ENCODE results near the gene FAM221A. TPM values are rescaled to one million over a fixed set of nuclear protein-coding genes. Genes with fewer than 3 reads are reported as not detected.
"Not testable (repeated sequence)": the region's sequence is repeated elsewhere in the genome, so short reads cannot be mapped to it uniquely, and the experiment has no call there.

The FAM221A gene
- total RNA-seq, 2 experiments from 2014 or later, result 7.3 to 9.2 TPM

- H3K9me2 ChIP-seq (ENCODE audit: insufficient read depth, low read length), result no peaks in the 10 kb centered on the region
- no peaks in the 10 kb centered on the region for H3K79me2 ChIP-seq (ENCODE audit: insufficient read depth, low read depth, low read length)
- no TSS peak for BruUV-seq (replicated peaks)
- ChIA-PET CTCF (ENCODE audit: unreplicated experiment) (no interaction called here), POLR2A (interaction anchor here (0.6 to 0.8 kb wide), 2 partner anchors 14 to 379 kb away, joined by 3 read pairs; no protein-coding TSS in a partner anchor)
- TF ChIP-seq CTCF (conservative IDR thresholded peaks at IDR 0.05; ENCODE audit: low read length), result no peak
- TF ChIP-seq EZH2phosphoT487 (IDR thresholded peaks at IDR 0.05; ENCODE audit: borderline replicate concordance, low read depth, low read length), result no peak
- H4K20me1 ChIP-seq (ENCODE audit: insufficient read depth, low read length), result no peaks in the 10 kb centered on the region
- H3K9me3 ChIP-seq (ENCODE audit: low read length), result no peaks in the 10 kb centered on the region
- H3K4me3 ChIP-seq (ENCODE audit: low read depth, low read length, poor library complexity, severe bottlenecking), result no peak overlapping the region
- H3K4me2 ChIP-seq (ENCODE audit: low read length), result no peak overlapping the region
- H3K27ac ChIP-seq (ENCODE audit: low read depth, low read length, poor library complexity, severe bottlenecking), result no peak overlapping the region
- no peak overlapping the region for H2AFZ ChIP-seq (ENCODE audit: low read length)
- DNase-seq (ENCODE audit: low spot score), result no peak
- intact Hi-C loops (cut with micrococcal nuclease; ENCODE audit: unreplicated experiment), result no loop called here
- H3K4me1 ChIP-seq (ENCODE audit: insufficient read depth, low read length, poor library complexity, severe bottlenecking), result no peaks in the 10 kb centered on the region
- no peaks in the 10 kb centered on the region for H3K36me3 ChIP-seq (ENCODE audit: insufficient read depth, low read length)
These were observed 8.0 kb upstream of the FAM221A start for GRCh38 chr7:23672033-23672432.

GRCh38 chr7:23680414-23681405, 711 bp downstream of the FAM221A start:
- no peaks in the 10 kb centered on the region for H4K20me1 ChIP-seq (ENCODE audit: insufficient read depth, low read length)
- TSS peak; percentile 90 for BruUV-seq (replicated peaks)
- no peaks in the 10 kb centered on the region for H3K9me3 ChIP-seq (ENCODE audit: low read length)
- H3K9me2 ChIP-seq (ENCODE audit: insufficient read depth, low read length), result no peaks in the 10 kb centered on the region
- POLR2A ChIA-PET, result interaction anchor here (0.6 to 1.7 kb wide), 4 partner anchors 8 to 76 kb away, joined by 3 to 6 read pairs (median 4); no protein-coding TSS in a partner anchor
- H3K4me2 ChIP-seq (ENCODE audit: low read length), result peak overlapping the region; percentile 75
- peaks cover 7% of the 10 kb centered on the region for H3K4me1 ChIP-seq (ENCODE audit: insufficient read depth, low read length, poor library complexity, severe bottlenecking)
- CTCF ChIA-PET (ENCODE audit: unreplicated experiment), result no interaction called here
- peak overlapping the region; percentile 68 for H2AFZ ChIP-seq (ENCODE audit: low read length)
- peak overlapping the region; percentile 27 for H3K27ac ChIP-seq (ENCODE audit: low read depth, low read length, poor library complexity, severe bottlenecking)
- no peaks in the 10 kb centered on the region for H3K36me3 ChIP-seq (ENCODE audit: insufficient read depth, low read length)
- H3K79me2 ChIP-seq (ENCODE audit: insufficient read depth, low read depth, low read length), result no peaks in the 10 kb centered on the region
- intact Hi-C loops (cut with micrococcal nuclease; ENCODE audit: unreplicated experiment), result no loop called here
- TF ChIP-seq EZH2phosphoT487 (IDR thresholded peaks at IDR 0.05; ENCODE audit: borderline replicate concordance, low read depth, low read length) (no peak), CTCF (conservative IDR thresholded peaks at IDR 0.05; ENCODE audit: low read length) (no peak)
- peak overlapping the region; percentile 70 for H3K4me3 ChIP-seq (ENCODE audit: low read depth, low read length, poor library complexity, severe bottlenecking)
- peak; percentile 27 for DNase-seq (ENCODE audit: low spot score)

DNA sequence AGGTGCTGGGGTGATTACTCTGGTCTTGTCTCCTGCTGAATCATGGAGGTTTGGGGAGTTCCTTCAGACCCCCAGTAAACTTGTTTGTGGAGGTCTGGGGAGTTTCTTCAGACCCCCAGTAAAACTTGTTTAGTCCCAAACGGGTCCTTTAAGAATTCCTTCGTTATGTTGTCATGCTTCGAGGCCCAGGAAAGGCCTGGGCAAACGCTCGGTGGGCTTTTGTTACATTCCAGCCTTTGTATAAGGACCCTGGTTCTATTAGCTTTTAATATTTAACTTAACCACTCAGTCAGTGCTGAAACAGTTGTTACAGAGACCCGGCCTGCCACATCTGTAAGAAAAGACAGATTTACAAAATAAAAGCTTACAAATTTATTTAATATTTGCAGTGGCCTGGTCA, 4.0 kb downstream of the FAM221A start:
- DNase-seq (ENCODE audit: low spot score); H3K27ac ChIP-seq (ENCODE audit: low read depth, low read length, poor library complexity, severe bottlenecking); H4K20me1 ChIP-seq (ENCODE audit: insufficient read depth, low read length); H2AFZ ChIP-seq (ENCODE audit: low read length); H3K4me1 ChIP-seq (ENCODE audit: insufficient read depth, low read length, poor library complexity, severe bottlenecking); POLR2A ChIA-PET; BruUV-seq (replicated peaks); H3K9me2 ChIP-seq (ENCODE audit: insufficient read depth, low read length); CTCF ChIA-PET (ENCODE audit: unreplicated experiment); H3K4me2 ChIP-seq (ENCODE audit: low read length); H3K36me3 ChIP-seq (ENCODE audit: insufficient read depth, low read length); H3K4me3 ChIP-seq (ENCODE audit: low read depth, low read length, poor library complexity, severe bottlenecking); H3K9me3 ChIP-seq (ENCODE audit: low read length); H3K79me2 ChIP-seq (ENCODE audit: insufficient read depth, low read depth, low read length); intact Hi-C loops (cut with micrococcal nuclease; ENCODE audit: unreplicated experiment): not testable (repeated sequence)
